Measurements from ENCODE around the gene MPLKIP. TPM values are rescaled to one million over a fixed set of nuclear protein-coding genes. Genes with fewer than 3 reads are reported as not detected.
A peak's percentile ranks its signal among the peaks of the same experiment; 100 is the strongest.
"Not testable (repeated sequence)": the region's sequence is repeated elsewhere in the genome, so short reads cannot be mapped to it uniquely, and the experiment has no call there.

MPLKIP gene
- total RNA-seq, 1 donor from 2014 or later: 26.2 TPM

DNA sequence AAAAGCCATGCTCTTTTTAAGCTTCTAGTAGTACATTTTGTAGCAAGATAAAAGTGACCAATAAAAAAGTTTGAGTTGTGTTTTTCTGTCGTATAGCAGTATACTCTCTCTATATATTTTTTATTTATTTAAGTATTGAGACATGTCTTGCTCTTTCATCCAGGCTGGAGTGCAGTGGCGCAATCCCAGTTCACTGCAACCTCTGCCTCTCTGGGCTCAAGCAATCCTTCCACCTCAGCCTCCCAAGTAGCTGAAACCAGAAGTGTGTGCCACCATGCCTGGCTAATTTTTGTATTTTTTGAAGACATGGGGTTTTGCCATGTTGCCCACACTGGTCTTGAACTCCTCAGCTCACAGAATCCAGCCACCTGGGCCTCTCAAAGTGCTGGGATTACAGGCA is 3.1 kb upstream of the MPLKIP start:
- intact Hi-C loops (cut with DNase I): no loop called here
- DNase-seq (ENCODE audit: low spot score) (no peak), ATAC-seq (no peak)

DNA sequence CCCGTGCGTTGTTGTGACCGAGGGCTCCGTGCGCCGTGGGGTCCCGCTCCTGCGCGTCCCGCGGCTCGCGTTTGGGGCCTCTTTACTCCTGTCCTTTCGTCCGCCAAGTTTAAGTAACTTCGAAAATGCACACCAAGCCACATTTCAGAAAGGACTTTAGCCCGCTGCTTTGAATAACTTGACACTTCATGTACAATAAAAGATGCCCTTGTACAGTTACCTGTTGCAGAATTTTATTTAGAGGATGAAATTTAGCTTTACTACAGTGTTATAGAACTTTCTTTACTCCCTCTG is 842 bp upstream of the MPLKIP start:
- ATAC-seq (no peak), DNase-seq (ENCODE audit: low spot score) (no peak)
- intact Hi-C loops (cut with DNase I): no loop called here

DNA sequence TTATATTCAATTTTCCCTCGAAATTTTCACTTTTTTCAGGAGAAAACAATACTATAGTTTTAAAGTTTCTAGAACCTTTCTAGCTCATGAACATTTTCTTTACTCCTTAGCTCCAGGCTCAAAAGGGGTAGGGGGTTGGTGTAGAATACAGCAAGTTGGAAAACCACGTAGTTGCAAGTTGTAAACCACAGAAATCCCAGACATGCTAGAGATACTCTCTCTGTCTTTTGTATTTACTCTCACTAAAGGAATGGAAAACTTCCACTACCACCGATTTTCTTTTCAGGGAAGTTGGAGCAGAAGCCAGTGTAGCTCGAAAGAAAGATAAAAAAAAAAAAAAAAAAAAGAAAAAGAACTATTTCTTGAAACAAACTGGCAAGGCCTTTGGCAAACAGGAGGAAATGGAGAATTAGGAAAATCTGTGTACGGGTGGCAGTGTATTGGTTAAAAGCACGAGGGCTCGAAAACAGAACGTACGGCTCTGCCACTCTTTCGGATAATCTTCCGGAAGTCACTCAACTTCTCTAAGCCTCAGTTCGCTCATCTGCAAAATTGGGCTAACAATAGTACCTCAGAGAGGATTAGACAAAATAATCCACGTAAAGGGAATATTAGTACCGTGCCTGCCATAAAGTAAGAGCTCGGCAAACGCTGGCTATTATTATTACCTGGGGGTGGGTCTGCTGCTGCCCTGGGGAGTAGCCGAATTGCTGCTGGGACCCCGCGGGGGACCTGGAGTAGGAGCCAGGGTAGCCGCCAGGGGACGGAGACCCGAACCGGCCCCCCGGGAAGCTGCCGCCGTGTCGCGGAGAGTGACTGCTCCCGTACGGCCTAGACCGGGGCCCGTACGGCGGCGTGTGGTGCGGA is 628 bp downstream of the MPLKIP start:
- intact Hi-C loops (cut with DNase I): no loop called here
- DNase-seq (ENCODE audit: low spot score) (no peak), ATAC-seq (peak; percentile 86)

DNA sequence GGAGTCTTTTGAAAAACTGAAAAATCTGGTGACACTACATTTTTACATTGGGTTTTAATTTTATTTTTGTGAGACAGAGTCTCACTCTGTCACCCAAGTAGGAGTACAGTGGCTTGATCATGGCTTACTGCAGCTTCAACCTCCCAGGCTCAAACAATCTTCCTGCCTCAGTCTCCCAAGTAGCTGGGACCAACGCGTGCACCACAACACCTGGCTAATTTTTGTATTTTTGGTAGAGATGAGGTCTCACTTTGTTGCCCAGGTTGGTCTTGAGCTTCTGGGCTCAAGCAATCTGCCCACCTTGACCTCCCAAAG is 11.5 kb downstream of the MPLKIP start:
- intact Hi-C loops (cut with DNase I): no loop called here
- no peak for ATAC-seq
- DNase-seq (ENCODE audit: low spot score): no peak

DNA sequence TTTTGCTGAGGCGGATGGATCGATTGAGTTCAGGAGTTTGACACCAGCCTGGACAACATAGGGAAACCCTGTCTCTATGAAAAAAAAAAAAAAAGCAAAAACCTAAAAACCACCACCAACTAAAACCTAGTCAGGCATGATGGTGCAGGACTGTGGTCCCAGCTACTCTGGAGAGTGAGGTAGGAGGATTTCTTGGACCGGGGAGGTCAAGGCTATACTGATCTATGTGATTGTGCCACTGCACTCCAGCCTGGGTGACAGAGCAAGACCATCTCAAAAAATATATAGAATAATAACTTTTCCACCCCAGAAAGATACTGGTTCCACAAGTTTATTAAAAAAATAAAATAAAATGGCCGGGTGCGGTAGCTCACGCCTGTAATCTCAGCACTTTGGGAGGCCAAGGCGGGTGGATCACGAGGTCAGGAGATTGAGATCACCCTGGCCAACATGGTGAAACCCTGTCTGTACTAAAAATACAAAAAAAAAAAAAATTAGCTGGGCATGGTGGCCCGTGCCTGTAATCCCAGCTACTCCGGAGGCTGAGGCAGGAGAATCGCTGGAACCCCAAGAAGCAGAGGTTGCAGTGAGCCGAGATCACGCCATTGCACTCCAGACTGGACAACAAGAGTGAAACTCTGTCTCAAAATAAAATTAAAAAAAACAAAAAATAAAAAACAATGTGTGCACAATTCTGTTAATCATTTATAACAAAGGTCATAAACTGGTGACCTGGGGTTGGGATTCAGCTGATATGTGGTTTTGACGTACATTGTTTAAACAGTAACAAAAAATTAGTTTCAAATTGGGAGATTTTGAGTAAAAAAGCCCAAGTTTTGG is 12.1 kb downstream of the MPLKIP start:
- intact Hi-C loops (cut with DNase I); DNase-seq (ENCODE audit: low spot score); ATAC-seq: not testable (repeated sequence)

DNA sequence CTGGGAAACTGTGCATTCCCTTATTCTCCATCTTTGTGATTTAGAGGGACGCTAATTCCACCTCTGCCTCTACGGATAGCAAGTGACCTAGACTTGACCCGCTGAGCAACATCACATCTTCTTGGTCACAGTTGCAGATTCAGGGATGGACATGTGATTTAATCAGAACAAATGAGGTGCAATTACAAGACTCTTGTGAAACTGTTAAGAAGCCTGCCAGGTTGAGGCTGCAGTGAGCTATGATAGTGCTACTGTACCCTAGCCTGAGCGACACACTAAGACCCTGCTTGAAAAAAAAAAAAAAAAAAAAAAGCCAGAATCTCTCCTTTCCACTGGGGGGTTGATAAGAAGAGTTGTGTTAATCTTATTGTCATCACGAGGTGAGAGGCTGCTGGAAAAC is 14.4 kb downstream of the MPLKIP start:
- DNase-seq (ENCODE audit: low spot score): no peak
- intact Hi-C loops (cut with DNase I): no loop called here
- ATAC-seq: no peak

DNA sequence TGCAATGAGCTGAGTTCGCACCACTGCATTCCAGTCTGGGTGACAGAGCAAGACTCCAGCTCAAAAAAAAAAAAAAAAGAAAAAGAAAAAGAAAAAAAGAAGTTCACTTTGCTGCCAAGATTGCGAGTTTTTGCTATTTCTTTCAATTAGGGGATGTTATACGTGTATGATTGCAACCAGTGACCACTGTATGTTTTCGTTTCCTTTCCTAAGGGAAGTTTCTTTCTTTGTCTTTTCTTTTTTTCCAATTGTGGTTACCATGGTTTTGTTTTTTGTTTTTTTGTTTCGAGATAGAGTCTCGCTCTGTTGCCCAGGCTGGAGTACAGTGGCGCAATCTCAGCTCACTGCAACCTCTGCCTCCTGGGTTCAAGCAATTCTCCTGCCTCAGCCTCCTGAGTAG is 16.2 kb downstream of the MPLKIP start:
- intact Hi-C loops (cut with DNase I); DNase-seq (ENCODE audit: low spot score); ATAC-seq: not testable (repeated sequence)

DNA sequence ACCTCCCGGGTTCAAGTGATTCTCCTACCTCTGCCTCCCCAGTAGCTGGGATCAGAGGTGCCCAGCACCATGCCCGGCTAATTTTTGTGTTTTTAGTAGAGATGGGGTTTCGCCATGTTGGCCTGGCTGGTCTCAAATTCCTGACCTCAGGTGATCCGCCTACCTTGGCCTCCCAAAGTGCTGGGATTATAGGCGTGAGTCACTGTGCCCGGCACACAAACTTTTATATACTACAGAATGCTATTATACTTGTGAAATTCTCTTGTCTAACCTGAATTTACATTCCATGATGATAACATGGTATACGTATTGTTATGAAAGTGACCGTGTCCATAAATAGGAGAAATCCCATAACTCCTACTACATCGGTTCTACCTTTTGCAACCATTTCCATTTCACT is 17.2 kb downstream of the MPLKIP start:
- ATAC-seq; DNase-seq (ENCODE audit: low spot score); intact Hi-C loops (cut with DNase I): not testable (repeated sequence)

DNA sequence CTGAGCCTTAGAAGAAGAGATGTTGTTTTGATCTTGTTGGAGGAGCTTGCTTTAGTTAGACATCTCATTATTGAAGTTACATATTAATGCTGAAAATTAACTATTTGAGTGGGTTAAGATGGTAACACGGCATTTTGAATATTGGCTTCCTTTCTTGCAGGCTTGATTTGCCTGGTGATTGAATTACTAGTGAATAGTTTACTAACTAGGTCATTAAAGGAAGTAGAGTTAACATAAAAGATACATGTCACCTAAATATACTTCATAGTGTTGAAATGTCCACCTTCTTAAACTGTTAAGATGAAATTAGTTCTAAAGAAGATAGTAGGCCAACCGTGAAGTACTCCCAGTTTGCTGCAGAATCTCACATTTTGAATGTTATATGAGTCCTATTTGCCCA is 18.5 kb downstream of the MPLKIP start:
- intact Hi-C loops (cut with DNase I): no loop called here
- DNase-seq (ENCODE audit: low spot score): no peak
- no peak for ATAC-seq

DNA sequence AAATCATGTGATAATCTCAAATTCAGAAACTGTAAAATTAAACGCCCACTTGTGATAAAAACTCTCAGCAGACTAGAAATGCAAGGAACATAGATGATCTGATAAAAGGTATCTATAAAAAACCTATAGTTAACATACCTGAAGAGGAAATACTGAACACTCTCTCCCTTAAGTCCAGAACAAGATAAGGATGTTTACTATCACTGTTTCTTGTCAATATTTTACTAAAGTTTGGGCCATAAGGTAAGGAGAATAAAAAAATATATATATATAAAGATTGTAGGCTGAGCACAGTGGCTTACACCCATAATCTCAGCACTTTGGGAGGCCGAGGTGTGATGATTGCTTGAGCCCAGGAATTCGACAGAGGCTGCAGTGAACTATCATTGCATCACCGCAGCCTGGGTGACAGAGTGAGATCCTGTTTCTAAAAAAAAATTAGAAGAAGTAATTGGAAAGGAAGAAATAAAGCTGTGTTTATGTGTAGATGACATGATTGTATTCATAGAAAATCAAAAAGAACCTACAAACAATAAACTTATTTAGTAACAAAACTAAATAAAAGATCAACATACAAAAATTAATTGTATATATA is 28.4 kb downstream of the MPLKIP start:
- ATAC-seq (no peak), DNase-seq (ENCODE audit: low spot score) (no peak)
- intact Hi-C loops (cut with DNase I): no loop called here

DNA sequence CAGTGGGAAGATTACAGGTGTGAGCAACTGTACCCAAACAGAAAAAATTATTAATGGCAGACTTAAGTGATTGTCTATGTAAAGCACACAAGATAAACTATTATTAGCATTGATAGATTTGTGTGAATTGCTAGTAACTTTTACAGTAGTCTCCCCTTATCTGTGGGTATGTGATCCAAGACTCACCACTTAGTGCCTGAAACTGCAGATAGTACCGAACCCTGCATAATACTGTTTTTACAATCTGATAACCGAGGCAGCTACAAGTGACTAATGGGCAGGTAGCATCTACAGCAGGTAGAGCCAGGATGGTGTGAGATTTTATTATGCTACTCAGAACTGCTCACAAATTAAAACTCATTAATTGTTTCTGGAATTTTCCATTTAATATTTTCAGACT is 31.5 kb downstream of the MPLKIP start:
- ATAC-seq: no peak

DNA sequence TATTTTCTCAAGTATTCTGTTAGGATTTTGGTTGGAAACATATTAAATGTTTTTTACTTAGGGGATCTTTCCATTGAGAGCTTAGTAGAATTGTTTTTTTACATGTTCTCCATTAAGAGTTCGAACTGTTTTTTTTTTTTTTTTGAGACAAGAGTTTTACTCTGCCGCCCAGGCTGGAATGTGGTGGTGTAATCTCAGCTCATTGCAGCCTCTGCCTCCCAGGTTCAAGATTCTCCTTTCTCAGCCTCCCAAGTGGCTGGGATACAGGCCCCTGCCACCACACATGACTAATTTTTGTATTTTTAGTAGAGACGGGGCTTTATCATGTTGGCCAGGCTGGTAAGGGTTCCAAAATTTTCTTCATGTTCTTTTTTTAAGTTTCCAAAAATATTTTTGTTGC is 33.2 kb downstream of the MPLKIP start:
- ATAC-seq (no peak), DNase-seq (ENCODE audit: low spot score) (no peak)
- intact Hi-C loops (cut with DNase I): no loop called here

More for the DNA sequence above, 31.5 kb downstream of the MPLKIP start:
- no peak for DNase-seq (ENCODE audit: low spot score)
- intact Hi-C loops (cut with DNase I): no loop called here

DNA sequence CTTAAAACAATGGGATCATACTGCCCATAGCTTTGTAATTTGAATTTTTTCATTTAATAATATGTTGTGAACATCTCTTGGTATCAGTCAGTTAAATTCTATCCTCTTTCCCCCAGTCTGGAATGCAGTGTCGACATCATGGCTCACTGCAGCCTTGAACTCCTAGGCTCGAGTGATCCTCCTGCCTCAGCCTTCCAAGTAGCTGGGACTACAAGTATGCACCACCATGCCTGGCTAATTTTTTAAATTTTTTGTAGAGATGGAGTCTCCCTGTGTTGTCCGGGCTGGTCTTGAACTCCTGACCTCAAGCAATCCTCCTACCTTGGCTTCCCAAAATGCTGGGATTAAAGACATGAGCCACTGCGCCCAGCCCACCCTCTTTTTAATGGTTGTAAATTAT is 34.6 kb downstream of the MPLKIP start:
- no peak for DNase-seq (ENCODE audit: low spot score)
- ATAC-seq: no peak
- intact Hi-C loops (cut with DNase I): no loop called here

DNA sequence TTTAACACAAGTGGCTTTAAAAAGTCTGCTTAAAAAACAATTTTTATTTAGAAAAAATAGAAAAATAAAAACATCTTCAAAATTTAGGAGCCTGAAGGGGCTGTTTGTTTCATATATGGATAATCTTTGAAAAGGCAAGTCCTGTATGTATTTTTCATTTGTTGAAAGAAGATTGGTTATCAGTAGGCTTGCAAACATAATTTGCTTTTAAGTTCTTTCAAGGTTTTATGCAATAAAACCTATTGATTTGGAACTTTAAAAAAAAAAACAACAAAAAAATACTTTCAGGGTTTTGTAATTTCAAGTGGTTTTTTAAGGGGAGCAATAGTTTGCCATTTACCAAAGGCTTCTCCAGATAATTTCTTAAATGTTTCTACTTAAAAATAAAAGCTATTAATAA is 35.6 kb downstream of the MPLKIP start:
- ATAC-seq: no peak
- intact Hi-C loops (cut with DNase I): no loop called here

DNA sequence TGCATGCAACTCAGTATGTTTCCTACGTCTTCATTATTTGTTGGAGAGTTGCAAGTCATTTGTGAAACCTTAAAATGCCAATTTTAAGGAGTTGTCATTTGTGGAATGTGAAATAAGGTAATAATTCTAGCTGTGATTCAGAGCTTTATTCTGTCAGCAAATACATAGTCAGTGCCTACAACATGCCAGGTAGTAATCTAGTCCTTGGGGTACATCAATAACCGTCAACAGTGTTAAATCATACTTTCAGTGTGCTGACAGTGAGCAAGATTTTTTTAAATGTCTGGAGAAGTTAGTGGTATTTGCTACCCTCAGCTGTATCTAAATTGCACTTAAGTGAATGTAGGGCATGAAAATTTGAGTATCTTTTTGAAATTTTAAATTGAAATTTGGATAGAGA is 36.7 kb downstream of the MPLKIP start:
- DNase-seq (ENCODE audit: low spot score): no peak
- no peak for ATAC-seq
- intact Hi-C loops (cut with DNase I): no loop called here

More for the DNA sequence above, 35.6 kb downstream of the MPLKIP start:
- no peak for DNase-seq (ENCODE audit: low spot score)

DNA sequence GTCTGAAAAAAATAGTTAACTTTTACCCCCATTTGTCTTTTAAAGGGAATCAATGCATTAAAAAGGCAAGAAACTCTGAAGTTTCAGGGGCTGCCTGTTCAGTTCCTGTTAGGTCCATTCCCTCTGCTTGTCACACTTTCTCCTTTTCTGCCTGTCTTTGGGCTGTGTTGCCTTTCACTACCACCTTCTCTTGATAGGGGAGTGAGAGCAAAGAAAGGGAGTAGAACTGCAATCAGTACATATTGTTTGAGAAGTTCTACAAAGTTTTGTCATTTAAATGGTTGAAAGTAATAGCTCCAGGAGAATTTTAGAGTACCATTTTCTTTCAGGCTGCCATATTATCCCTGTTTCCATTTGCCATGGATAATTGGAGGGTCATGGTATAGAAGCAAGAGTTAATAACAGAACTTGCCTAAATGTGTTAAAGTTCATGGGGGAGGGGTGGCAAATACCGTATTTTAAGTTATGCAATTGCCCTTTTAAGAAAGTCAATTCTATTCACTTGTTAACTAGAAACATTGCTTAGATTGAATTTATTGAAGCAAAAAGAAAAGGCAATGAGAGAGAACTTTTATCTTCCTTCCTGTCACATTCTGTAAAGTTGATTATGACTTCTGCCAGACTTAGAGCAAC is 38.6 kb downstream of the MPLKIP start:
- ATAC-seq (no peak), DNase-seq (ENCODE audit: low spot score) (no peak)
- intact Hi-C loops (cut with DNase I): no loop called here

DNA sequence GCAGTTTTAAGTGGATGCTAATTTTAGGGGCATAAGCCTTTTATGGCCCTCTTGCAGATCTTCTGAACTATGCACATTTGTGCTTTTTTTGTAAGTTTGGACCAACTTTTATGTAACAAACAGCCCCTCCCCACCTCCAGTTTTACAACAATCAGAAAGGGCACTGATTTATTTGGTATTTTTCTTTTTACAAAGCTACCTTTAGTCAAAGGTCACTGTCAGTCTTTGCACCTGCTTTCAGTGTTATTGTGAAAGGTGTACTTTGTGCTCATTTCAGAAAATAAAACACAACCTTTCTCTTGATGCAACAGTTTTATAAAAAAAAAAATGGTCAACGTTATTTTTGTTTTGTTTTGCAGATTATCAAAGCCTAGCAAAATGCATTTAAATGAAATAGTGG is 39.2 kb downstream of the MPLKIP start:
- DNase-seq (ENCODE audit: low spot score) (no peak), ATAC-seq (no peak)
- intact Hi-C loops (cut with DNase I): no loop called here

DNA sequence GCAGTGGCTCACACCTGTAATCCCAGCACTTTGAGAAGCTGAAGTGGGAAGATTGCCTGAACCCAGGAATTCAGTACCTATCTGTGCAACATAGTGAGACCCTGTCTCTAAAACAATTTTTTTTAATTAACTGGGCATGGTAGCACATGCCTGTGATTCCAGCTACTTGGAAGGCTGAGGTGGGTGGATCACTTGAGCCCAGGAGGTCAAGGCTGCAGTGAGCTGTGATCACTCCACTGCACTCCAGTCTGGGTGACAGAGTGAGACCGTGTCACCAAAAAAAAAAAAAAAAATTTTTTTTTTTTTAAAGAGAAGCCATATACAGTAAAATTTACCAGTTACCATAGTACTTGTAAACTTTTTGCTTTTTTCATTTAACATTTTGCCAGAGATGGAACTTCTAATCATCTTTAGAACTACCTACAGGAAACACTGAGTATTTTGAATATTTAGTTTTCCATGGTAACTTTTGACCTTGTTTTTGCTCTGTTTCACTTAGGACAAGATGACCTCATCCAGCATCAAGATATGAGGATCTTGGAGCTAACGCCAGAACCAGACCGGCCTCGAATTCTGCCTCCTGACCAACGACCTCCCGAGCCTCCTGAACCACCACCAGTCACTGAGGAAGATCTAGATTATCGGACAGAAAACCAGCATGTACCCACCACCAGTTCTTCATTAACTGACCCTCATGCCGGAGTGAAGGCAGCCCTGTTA is 40.6 kb downstream of the MPLKIP start:
- DNase-seq (ENCODE audit: low spot score) (no peak), ATAC-seq (no peak)
- intact Hi-C loops (cut with DNase I): no loop called here

DNA sequence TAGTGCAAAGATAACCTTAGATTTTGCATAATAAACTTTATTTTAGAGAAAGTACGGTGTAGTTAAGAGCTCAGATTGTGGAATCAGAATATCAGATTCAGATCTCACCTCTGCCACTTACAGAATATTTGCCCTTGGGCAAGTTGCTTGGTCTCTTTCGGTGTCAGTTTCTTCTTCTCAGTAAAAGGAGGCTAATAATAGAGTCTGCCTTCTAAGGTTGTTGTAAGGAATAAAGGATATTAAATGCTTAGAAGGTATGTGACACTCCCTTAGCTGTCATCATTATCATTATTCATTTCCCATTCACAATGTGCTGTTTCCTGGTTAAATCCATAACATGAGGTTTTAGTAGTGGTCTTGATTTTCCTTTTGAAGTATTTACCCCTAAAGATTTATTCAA is 42.2 kb downstream of the MPLKIP start:
- intact Hi-C loops (cut with DNase I): no loop called here
- DNase-seq (ENCODE audit: low spot score) (no peak), ATAC-seq (no peak)

Data from sciatic nerve (tissue), 2 donors.